Suprapubic skin (tissue), 3 donors: Measurements from ENCODE around the gene CARM1.

Experiments
- POLR2A ChIP-seq, 2 donors: fragments of 450-650 bp; IDR thresholded peaks; one replicate each; pipeline ENCODE4 v1.6.1; 2017; ENCODE audit warnings: antibody characterized with exemption in 2 of 2, mild to moderate bottlenecking in 2 of 2, moderate library complexity in 2 of 2
- TF ChIP-seq, protein P1 (sequence below), 2 donors: fragments of 200-600 bp in 1 of 2; fragments of 450-650 bp in 1 of 2; sonication (generic) in 1 of 2; IDR thresholded peaks; one replicate each; pipeline ENCODE4 v1.5.1; 2016 to 2019; ENCODE audit warnings: antibody characterized with exemption in 2 of 2, mild to moderate bottlenecking in 1 of 2, moderate library complexity in 1 of 2

DNA sequence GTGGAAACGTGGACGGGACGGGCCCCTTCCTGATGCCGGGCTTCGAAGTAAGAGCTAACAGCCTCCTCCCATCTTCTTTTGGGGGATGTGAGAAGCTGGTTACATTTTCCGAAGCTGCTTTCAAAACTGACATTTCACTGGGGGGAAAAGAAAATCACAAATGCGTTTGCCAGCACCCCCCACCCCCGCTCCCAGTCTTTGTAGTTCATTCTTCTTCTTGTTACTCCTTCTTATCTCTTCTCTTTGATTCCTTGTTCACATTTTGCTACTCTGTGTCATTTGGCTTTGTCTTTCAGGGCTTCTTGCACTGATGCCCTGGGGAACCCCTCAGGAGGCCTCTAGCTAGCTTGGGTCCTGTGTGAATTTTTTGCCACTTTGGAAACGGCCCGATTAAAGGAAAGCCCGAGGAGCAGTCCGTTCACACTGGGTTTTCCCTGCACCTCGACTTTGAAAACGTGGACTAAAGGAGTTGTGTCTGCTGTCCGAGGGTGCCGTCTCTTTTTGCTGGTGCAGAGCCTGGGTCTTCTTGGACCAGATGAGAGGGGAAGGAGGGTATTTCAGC is 1.3 kb downstream of the CARM1 start:
- no peak for TF ChIP-seq POLR2A (IDR thresholded peaks at IDR 0.05)
- TF ChIP-seq, protein P1, sequence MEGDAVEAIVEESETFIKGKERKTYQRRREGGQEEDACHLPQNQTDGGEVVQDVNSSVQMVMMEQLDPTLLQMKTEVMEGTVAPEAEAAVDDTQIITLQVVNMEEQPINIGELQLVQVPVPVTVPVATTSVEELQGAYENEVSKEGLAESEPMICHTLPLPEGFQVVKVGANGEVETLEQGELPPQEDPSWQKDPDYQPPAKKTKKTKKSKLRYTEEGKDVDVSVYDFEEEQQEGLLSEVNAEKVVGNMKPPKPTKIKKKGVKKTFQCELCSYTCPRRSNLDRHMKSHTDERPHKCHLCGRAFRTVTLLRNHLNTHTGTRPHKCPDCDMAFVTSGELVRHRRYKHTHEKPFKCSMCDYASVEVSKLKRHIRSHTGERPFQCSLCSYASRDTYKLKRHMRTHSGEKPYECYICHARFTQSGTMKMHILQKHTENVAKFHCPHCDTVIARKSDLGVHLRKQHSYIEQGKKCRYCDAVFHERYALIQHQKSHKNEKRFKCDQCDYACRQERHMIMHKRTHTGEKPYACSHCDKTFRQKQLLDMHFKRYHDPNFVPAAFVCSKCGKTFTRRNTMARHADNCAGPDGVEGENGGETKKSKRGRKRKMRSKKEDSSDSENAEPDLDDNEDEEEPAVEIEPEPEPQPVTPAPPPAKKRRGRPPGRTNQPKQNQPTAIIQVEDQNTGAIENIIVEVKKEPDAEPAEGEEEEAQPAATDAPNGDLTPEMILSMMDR (IDR thresholded peaks at IDR 0.05) = no peak
